ENCODE results near the gene INTS1. TPM values are rescaled to one million over a fixed set of nuclear protein-coding genes. Genes with fewer than 3 reads are reported as not detected.

The INTS1 gene
- total RNA-seq, 1 donor from 2014 or later, result 134 TPM

DNA sequence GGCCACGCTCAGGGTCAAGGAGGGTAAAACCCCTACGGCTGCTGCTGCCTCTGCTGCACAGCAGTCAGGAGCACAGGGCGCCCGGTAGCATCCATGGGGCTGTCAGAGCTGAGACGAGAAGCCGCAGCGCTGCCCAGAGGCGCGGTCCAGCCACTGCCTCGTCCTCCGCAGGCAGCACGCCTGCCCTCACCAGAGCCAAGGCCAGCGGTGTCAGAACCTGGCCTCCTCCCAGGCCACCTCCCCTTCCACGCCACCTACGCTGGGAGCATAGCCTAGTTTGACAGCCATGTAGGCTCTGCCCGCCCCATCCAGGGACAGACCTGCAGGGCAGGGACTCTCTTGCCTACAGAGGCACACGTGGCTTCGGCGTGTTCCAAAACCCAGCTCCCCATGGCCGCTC, 16.2 kb downstream of the INTS1 start:
- no peak for DNase-seq (ENCODE audit: extremely low spot score, unreplicated experiment)
- H3K27me3 Mint-ChIP-seq, result no peaks in the 10 kb centered on the region
- no peak overlapping the region for H3K27ac Mint-ChIP-seq
- H3K9me3 Mint-ChIP-seq, result no peaks in the 10 kb centered on the region
- no peaks in the 10 kb centered on the region for H3K4me1 Mint-ChIP-seq (ENCODE audit: unreplicated experiment)
- TF ChIP-seq, protein P1, sequence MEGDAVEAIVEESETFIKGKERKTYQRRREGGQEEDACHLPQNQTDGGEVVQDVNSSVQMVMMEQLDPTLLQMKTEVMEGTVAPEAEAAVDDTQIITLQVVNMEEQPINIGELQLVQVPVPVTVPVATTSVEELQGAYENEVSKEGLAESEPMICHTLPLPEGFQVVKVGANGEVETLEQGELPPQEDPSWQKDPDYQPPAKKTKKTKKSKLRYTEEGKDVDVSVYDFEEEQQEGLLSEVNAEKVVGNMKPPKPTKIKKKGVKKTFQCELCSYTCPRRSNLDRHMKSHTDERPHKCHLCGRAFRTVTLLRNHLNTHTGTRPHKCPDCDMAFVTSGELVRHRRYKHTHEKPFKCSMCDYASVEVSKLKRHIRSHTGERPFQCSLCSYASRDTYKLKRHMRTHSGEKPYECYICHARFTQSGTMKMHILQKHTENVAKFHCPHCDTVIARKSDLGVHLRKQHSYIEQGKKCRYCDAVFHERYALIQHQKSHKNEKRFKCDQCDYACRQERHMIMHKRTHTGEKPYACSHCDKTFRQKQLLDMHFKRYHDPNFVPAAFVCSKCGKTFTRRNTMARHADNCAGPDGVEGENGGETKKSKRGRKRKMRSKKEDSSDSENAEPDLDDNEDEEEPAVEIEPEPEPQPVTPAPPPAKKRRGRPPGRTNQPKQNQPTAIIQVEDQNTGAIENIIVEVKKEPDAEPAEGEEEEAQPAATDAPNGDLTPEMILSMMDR (conservative IDR thresholded peaks at IDR 0.05), result no peak
- H3K4me3 Mint-ChIP-seq, result no peak overlapping the region
- peaks cover 6% of the 10 kb centered on the region for H3K36me3 Mint-ChIP-seq

DNA sequence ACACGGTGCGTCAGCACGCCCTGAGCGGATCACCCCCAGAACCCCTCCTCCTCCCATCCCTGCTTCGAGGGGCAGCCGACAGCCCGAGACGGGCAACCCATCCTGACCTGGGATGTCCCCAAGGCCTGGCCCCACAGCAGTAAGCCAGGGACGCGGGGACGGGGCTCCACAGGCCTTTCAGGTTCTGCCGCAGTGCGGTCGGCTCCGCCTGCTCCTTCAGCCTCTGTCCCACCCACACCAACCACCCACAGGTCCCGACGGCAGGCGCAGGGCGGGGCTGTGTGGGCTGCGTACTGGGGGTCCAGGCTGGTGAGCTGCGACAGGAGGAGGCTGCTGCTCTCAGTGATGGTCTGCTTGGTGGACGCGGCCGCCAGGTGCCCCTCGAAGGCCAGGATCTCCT, 16.7 kb downstream of the INTS1 start:
- H3K9me3 Mint-ChIP-seq, result no peaks in the 10 kb centered on the region
- H3K4me1 Mint-ChIP-seq (ENCODE audit: unreplicated experiment), result no peaks in the 10 kb centered on the region
- no peak overlapping the region for H3K27ac Mint-ChIP-seq
- no peaks in the 10 kb centered on the region for H3K27me3 Mint-ChIP-seq
- peaks cover 5% of the 10 kb centered on the region for H3K36me3 Mint-ChIP-seq
- H3K4me3 Mint-ChIP-seq, result no peak overlapping the region
- no peak for DNase-seq (ENCODE audit: extremely low spot score, unreplicated experiment)
- TF ChIP-seq, protein P1 (conservative IDR thresholded peaks at IDR 0.05), result no peak

- no peaks in the 10 kb centered on the region for H3K36me3 Mint-ChIP-seq
- TF ChIP-seq, protein P1 (conservative IDR thresholded peaks at IDR 0.05), result no peak
Observed at GRCh38 chr7:1486571-1486970, 17.6 kb downstream of the INTS1 start.

GRCh38 chr7:1485156-1485555, 19.0 kb downstream of the INTS1 start:
- H3K36me3 Mint-ChIP-seq, result no peaks in the 10 kb centered on the region

More at GRCh38 chr7:1486571-1486970, 17.6 kb downstream of the INTS1 start:
- H3K27me3 Mint-ChIP-seq, result no peaks in the 10 kb centered on the region
- no peak for DNase-seq (ENCODE audit: extremely low spot score, unreplicated experiment)
- H3K27ac Mint-ChIP-seq, result no peak overlapping the region
- H3K4me1 Mint-ChIP-seq (ENCODE audit: unreplicated experiment), result no peaks in the 10 kb centered on the region
- no peak overlapping the region for H3K4me3 Mint-ChIP-seq
- H3K9me3 Mint-ChIP-seq, result no peaks in the 10 kb centered on the region

GRCh38 chr7:1484569-1484968, 19.6 kb downstream of the INTS1 start:
- TF ChIP-seq, protein P1 (conservative IDR thresholded peaks at IDR 0.05), result no peak
- Mint-ChIP-seq H3K27me3 (no peaks in the 10 kb centered on the region), H3K4me3 (no peak overlapping the region), H3K4me1 (ENCODE audit: unreplicated experiment) (no peaks in the 10 kb centered on the region), H3K27ac (no peak overlapping the region), H3K36me3 (no peaks in the 10 kb centered on the region), H3K9me3 (no peaks in the 10 kb centered on the region)
- DNase-seq (ENCODE audit: extremely low spot score, unreplicated experiment), result no peak

More at GRCh38 chr7:1485156-1485555, 19.0 kb downstream of the INTS1 start:
- Mint-ChIP-seq H3K9me3 (no peaks in the 10 kb centered on the region), H3K4me3 (no peak overlapping the region), H3K27ac (no peak overlapping the region), H3K4me1 (ENCODE audit: unreplicated experiment) (no peaks in the 10 kb centered on the region), H3K27me3 (no peaks in the 10 kb centered on the region)
- TF ChIP-seq, protein P1 (conservative IDR thresholded peaks at IDR 0.05), result no peak
- DNase-seq (ENCODE audit: extremely low spot score, unreplicated experiment), result no peak
